GM11168 (cell line): ENCODE measurements around the gene PCDHA10.
"Not testable (repeated sequence)": the region's sequence is repeated elsewhere in the genome, so short reads cannot be mapped to it uniquely, and the experiment has no call there.

Experiments used
- in situ Hi-C: fragments of 300-500 bp; cut with MboI; formaldehyde crosslinking; loops from one replicate; pipeline ENCODE4 v1.12.0; 2022; ENCODE audit warnings: low sequenced_read_pairs; ENCODE audit not compliant: unreplicated experiment

PCDHA10 gene

GRCh38 chr5:140842798-140843733, 12.6 kb upstream of the PCDHA10 start:
- in situ Hi-C loops: no loop called here

GRCh38 chr5:140848139-140849102, 7.3 kb upstream of the PCDHA10 start, which contains the start of gene PCDHA9:
PCDHA9 (plus strand) TSS chr5:140848382; CDS start chr5:140848496, 114 bp downstream.
- in situ Hi-C loops: not testable (repeated sequence)

GRCh38 chr5:140849831-140850634, 5.7 kb upstream of the PCDHA10 start:
- in situ Hi-C loops: not testable (repeated sequence)

- in situ Hi-C loops: no loop called here
Observed at GRCh38 chr5:140857177-140857986, 1.7 kb downstream of the PCDHA10 start.

GRCh38 chr5:140857987-140858240, 2.2 kb downstream of the PCDHA10 start:
- in situ Hi-C loops: no loop called here

- in situ Hi-C loops: no loop called here
Observed at GRCh38 chr5:140862441-140863295, 7.0 kb downstream of the PCDHA10 start.

- in situ Hi-C loops: no loop called here
Observed at GRCh38 chr5:140868721-140869554, 13.2 kb downstream of the PCDHA10 start, which contains the start of gene PCDHA11. PCDHA11 (plus strand) TSS chr5:140868957; CDS start chr5:140869104, 147 bp downstream.

- in situ Hi-C loops: no loop called here
Observed at GRCh38 chr5:140869555-140869886, 13.8 kb downstream of the PCDHA10 start.

- in situ Hi-C loops: no loop called here
Observed at GRCh38 chr5:140870221-140871201, 14.8 kb downstream of the PCDHA10 start.

- in situ Hi-C loops: no loop called here
Observed at GRCh38 chr5:140875085-140876065, 19.7 kb downstream of the PCDHA10 start, which contains the start of gene PCDHA12. PCDHA12 (plus strand) TSS chr5:140875308; CDS start chr5:140875473, 165 bp downstream.

GRCh38 chr5:140876541-140877261, 21.0 kb downstream of the PCDHA10 start:
- in situ Hi-C loops: not testable (repeated sequence)

GRCh38 chr5:140877262-140877581, 21.5 kb downstream of the PCDHA10 start:
- in situ Hi-C loops: no loop called here

- in situ Hi-C loops: no loop called here
Observed at GRCh38 chr5:140881889-140882590, 26.3 kb downstream of the PCDHA10 start, which contains the start of gene PCDHA13. PCDHA13 (plus strand) TSS chr5:140882124; CDS start chr5:140882269, 145 bp downstream.

GRCh38 chr5:140882591-140882899, 26.8 kb downstream of the PCDHA10 start:
- in situ Hi-C loops: no loop called here
